ENCODE measurements around the gene KCTD19.
A peak's percentile ranks its signal among the peaks of the same experiment; 100 is the strongest.

Gene KCTD19

GRCh38 chr16:67278773-67279295 is 47.7 kb downstream of the KCTD19 start:
- Histone ChIP-seq H3K27ac (no peak overlapping the region), H3K9ac (no peak overlapping the region), H3K79me2 (no peaks in the 10 kb centered on the region), H3K36me3 (ENCODE audit: control insufficient read depth, insufficient read depth, low read length) (no peaks in the 10 kb centered on the region), H3K4me3 (ENCODE audit: low read depth, low read length) (peak overlapping the region; percentile 52), H3K4me1 (no peaks in the 10 kb centered on the region), H3K9me3 (ENCODE audit: control insufficient read depth, low read length) (no peaks in the 10 kb centered on the region), H2AFZ (peak overlapping the region; percentile 73), H3K4me2 (ENCODE audit: low read length) (peak overlapping the region; percentile 75), H3K27me3 (ENCODE audit: control insufficient read depth, insufficient read depth, low read length) (no peaks in the 10 kb centered on the region)
- no peak for TF ChIP-seq CTCF (IDR thresholded peaks at IDR 0.05)

- no peaks in the 10 kb centered on the region for H3K79me2 ChIP-seq
- H3K9me3 ChIP-seq (ENCODE audit: control insufficient read depth, low read length), result no peaks in the 10 kb centered on the region
- TF ChIP-seq CTCF (IDR thresholded peaks at IDR 0.05), result no peak
- no peak overlapping the region for H2AFZ ChIP-seq
- peak overlapping the region; percentile 75 for H3K4me2 ChIP-seq (ENCODE audit: low read length)
- H3K36me3 ChIP-seq (ENCODE audit: control insufficient read depth, insufficient read depth, low read length), result no peaks in the 10 kb centered on the region
- H3K27ac ChIP-seq, result no peak overlapping the region
- H3K4me1 ChIP-seq, result no peaks in the 10 kb centered on the region
- no peaks in the 10 kb centered on the region for H3K27me3 ChIP-seq (ENCODE audit: control insufficient read depth, insufficient read depth, low read length)
- no peak overlapping the region for H3K9ac ChIP-seq
- H3K4me3 ChIP-seq (ENCODE audit: low read depth, low read length), result peak overlapping the region; percentile 52
Observed at GRCh38 chr16:67277999-67278772, 48.4 kb downstream of the KCTD19 start.

GRCh38 chr16:67277294-67277998 is 49.1 kb downstream of the KCTD19 start:
- no peak for TF ChIP-seq CTCF (IDR thresholded peaks at IDR 0.05)

GRCh38 chr16:67275321-67275720 is 51.2 kb downstream of the KCTD19 start:
- no peaks in the 10 kb centered on the region for H3K79me2 ChIP-seq
- H3K27ac ChIP-seq, result no peak overlapping the region
- H3K4me3 ChIP-seq (ENCODE audit: low read depth, low read length), result no peak overlapping the region
- H3K4me1 ChIP-seq, result no peaks in the 10 kb centered on the region
- H3K36me3 ChIP-seq (ENCODE audit: control insufficient read depth, insufficient read depth, low read length), result no peaks in the 10 kb centered on the region
- no peak overlapping the region for H2AFZ ChIP-seq
- no peaks in the 10 kb centered on the region for H3K27me3 ChIP-seq (ENCODE audit: control insufficient read depth, insufficient read depth, low read length)
- H3K9ac ChIP-seq, result no peak overlapping the region
- H3K9me3 ChIP-seq (ENCODE audit: control insufficient read depth, low read length), result no peaks in the 10 kb centered on the region
- no peak for TF ChIP-seq CTCF (IDR thresholded peaks at IDR 0.05)
- no peak overlapping the region for H3K4me2 ChIP-seq (ENCODE audit: low read length)

More at GRCh38 chr16:67277294-67277998, 49.1 kb downstream of the KCTD19 start:
- Histone ChIP-seq H3K4me3 (ENCODE audit: low read depth, low read length) (no peak overlapping the region), H3K4me1 (no peaks in the 10 kb centered on the region), H3K9me3 (ENCODE audit: control insufficient read depth, low read length) (no peaks in the 10 kb centered on the region), H2AFZ (no peak overlapping the region), H3K27ac (no peak overlapping the region), H3K9ac (no peak overlapping the region), H3K27me3 (ENCODE audit: control insufficient read depth, insufficient read depth, low read length) (no peaks in the 10 kb centered on the region), H3K79me2 (no peaks in the 10 kb centered on the region), H3K36me3 (ENCODE audit: control insufficient read depth, insufficient read depth, low read length) (no peaks in the 10 kb centered on the region), H3K4me2 (ENCODE audit: low read length) (no peak overlapping the region)

All from parathyroid adenoma (tissue), 2 donors.